Measurements from ENCODE around the gene IL6R.
A peak's percentile ranks its signal among the peaks of the same experiment; 100 is the strongest.
"Not testable (repeated sequence)": the region's sequence is repeated elsewhere in the genome, so short reads cannot be mapped to it uniquely, and the experiment has no call there.

Gene IL6R

DNA sequence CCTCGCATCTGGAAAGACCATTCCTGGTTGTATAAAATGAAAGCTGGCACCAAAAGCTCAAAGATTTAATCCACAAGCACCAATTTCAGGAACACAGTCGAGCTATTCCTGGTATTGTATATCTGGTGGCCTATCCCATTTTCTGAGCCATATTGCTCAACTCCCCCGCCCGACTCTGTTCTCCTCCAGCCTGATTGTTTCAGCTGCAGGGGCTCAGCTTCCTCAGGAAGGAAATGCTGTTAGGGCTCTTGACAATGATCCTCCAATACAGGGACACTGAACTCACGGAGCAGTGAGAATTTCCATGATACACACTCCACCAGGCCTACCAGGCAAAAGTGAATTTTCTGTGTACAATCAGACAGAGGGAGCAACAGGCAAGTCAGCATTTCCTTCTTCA, 80.0 kb downstream of the IL6R start:
- DNase-seq, result no peak

DNA sequence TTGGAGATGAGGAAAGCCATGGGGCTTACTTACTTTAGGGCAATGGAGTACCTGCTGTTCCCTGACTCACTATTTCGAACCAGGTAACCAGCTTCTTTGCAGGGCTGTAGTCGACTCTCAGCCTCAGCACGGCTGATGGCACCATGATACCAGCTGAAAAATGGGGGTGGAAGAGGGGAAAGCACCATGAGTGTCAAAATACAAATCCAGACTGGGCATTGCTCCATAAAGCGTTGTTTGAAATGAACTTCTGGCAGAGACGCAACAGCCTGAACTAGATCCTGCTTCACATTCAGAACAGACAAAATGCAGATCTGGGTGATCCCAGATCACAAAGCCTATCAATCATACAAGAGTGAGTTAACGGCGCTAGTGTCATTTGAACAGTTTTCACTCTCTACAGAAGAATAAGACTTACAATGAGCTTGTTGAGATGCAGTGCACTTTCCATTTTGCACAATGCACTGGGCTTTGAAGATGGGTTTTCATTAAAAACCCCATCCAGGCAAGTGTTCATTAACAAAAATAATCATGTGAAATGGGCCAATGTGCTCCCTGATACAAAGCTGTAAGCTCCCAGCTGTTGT, 80.9 kb downstream of the IL6R start:
- no peak for DNase-seq

DNA sequence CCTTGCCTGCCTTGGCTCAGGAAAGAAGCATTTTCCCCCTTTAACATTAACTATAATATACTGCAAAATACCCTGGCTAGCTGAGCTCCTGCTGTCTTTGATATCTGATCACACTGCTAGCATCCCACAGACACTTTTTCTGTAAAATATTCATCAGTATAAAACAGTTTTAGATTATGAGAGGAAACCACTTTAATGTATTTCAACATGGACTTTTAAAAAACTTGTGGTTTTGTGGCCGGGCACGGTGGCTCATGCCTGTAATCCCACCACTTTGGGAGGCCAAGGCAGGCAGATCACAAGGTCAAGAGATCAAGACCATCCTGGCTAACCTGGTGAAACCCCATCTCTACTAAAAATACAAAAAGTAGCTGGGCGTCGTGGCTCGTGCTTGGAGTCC, 81.6 kb downstream of the IL6R start:
- not testable (repeated sequence) for DNase-seq

DNA sequence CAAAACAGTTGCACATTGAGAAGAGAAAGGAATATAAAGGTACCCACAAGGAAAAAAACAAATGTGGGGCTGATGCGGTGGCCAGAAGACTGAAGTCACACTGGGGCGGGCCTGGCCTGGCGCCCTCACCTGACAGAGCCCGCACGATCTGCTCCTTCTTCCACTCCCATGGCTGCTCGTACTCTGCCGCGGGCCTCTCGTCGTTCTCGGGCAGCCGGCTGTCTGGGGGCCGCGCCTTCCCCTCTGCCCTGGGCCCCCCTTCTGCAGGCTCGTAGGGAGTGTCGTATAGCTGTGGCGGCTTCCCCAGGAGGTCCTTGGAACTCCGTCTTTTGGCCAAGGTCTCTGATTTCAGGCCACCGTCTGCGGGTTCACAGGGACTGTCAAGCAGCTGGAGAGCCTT, 83.8 kb downstream of the IL6R start:
- DNase-seq, result no peak

DNA sequence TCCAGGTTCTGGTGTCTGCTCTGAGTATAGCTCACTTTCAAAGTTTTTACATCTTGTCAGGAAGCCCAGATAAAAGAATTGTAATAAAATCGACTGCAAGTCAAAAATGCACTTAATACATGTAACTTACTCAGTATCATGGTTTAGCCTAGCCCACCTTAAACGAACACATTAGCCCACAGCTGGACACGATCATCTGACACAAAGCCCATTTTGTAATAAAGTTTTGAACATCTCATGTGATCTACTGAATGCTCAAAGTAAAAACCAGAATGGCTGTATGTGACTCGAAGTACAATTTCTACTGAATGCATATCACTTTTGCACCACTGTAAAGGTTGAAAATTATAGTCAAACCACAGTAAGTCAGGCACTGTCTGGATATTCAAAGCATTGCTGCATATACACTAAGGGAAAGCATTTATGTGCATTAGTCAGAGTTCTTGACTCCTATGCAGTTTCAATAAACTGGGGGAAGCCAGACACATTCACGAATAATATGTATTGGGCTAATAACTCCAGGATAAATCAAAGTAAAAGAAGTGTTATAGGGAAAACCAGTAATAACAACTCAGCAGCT, 84.6 kb downstream of the IL6R start:
- DNase-seq, result no peak

DNA sequence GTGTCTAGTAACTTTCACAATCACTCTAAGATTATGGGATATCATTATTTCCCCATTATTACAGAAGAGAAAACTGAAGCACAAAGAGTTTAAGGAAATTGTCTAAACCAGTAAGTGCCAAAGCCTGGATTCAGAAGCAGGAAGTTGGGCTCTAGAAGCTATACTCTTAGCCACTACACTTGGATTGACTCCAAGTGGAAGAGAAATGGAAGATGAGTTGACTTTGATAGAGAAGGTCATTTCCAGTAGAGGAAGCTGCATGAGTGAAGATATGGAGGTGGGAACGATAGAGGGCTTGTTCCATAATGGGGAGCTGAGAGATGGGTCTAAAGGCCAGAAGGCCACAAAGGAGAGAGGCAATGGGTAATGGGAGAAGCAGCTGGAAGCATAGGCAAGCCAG, 85.2 kb downstream of the IL6R start:
- no peak for DNase-seq

DNA sequence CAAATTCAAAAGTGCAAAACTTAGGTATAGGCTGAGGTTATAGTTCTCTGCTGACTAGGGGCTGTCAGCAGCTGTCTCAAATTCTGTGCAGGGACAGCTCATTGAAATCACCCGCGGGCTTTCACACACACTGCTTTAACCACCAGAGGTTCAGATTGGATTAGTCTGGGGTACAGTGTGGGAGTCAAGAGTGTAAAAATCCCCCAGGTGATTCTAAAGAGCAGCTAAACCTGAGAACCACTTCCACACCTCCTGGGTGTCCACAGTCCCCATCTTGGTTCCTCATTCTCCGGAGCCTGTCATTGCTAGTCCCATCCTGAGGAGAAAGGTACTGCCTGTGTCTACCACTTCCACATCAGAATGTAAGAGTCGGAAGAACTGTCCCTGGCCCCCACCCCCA, 87.0 kb downstream of the IL6R start:
- DNase-seq, result no peak

DNA sequence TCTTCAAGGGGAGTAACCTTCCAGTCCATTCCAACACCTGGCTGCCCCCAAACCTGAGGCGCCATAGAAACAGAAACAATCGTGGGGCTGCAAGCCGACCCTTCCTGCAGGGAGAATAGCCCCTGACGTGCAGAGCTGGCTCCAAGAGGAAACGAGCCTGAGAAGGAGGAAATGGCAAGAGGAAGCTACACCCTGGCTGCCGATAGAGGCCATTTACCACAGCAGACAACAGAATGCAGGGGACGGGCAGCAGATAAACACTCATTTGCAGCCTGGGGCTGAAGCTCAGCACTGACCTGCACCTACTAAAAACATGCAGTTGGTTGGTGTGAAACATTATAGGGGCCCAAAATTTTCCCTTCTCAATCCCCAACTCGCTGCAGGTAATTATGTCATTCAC, 88.1 kb downstream of the IL6R start:
- DNase-seq, result peak; percentile 26

DNA sequence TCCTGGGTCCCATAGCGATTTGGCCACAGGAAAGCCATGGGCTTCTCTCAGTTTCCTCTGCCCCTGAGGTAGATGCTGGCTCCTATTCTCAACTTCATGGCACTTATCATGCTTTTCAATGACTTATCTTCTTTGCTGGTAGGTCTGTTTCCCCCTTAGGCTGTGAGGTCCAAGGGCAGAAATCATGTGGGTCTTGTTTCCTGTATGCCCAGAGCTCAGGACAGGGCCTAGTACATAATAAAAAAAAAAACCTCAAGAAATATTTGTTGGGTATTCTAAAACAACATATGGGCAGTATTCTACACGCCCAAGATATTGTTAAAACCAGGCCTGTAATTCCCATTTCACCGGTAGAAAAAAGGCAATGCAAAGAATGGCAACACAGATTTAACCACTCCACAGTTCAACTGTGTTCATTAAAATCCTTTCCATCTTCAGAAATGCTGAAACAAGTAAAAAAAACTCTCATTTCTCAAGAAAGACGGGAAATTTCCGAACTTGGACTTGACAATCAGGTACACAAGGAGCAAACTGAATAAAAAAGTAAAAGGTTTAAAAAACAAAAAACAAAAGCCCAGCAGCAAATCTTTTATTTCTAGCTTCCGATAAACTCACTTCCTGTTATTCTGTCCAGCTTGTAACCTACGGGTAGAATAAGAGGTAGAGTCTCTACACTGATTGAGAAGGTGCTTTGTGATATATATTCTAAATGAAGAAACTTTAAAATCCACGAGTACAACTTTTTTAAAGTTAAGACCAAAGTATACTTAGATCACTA, 90.5 kb downstream of the IL6R start:
- DNase-seq, result no peak

DNA sequence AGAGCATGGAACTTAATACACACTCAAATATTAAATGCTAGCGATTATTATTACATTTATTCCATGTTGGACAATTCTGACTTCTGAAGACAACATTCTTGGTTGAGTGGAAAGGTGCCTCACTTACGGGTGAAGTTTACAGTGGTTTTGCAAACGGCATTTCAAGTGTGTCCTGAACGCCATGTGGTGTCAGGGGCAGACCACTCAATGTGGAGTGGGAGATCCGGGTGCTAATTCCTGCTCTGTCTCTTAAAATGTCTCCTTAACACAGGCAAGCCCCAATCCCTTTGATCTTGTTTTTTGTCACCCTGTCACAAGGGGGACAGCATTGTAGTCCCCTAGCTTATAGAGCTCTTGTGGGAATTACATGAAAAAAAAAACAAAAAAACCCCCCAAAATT, 91.2 kb downstream of the IL6R start:
- no peak for DNase-seq

DNA sequence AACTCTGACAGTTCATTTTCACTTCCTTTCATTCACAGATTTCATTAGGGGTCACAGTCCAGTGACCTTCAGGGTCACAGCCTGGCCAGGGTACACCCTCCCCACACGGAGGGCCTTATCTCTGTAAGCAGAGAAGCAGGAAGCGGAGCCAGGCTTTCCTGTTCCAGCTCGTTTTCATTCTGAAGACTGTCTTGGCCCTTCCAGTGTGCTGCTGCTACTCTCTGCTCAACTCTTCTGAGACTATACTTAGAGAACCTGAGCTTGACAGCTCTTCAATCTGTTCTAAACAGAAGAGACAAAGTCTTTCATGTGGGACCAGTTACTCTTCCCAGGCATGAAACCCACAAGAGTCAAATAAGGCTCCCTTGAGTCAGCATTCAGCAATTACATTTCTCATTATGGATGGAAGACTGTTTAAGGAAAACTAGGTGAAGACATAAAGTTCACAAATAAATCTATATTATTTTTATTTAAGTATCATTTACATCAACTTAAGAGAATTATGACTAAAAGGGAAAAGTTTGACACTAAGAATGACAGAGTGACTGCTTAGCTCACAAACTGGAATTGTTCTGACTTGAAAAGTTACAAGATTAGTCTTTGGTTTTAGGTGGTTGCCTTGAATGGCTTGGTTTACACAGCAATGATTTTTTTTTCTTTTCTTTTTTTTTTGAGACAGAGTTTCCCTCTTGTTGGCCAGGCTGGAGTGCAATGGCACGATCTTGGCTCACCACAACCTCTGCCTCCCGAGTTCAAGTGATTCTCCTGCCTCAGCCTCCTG, 92.1 kb downstream of the IL6R start:
- DNase-seq, result no peak

DNA sequence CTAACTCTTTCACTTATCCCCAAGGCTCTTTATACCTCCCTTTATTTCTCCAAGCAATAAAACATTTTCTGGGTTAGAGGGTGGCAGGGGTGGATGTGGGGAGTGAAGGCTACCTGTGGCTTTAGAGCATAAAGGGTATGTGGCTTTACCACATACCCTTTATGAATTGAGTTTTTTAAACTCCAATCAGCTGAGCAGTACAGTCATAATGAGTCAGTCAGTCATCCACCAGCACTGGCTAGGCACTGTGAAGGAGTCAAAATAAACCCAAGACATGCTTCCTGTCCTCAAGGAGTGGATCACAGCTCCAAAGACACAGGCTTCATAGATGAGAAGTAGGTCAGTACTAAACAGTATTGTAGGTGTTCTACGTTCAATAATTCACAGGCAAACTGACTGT, 94.3 kb downstream of the IL6R start:
- DNase-seq, result no peak

DNA sequence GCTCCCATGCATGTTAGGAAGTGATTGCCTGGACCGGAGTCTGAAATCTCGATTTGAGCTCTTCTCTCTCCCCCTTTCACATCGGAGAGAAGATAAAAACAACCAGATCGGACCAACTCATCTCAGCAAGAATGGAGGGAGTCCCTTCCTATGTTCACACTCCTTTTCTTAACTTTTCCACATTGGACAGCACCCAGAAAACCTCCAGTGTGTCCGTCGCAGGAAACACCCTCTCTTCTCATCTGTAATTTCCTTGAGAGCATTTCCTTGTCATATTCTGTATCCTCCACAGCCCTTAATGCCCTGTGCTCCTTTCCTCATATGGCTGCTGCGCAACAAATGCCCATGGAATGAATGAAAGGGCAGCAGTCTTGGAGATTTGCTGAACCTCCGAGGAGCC, 95.4 kb downstream of the IL6R start:
- DNase-seq, result no peak

DNA sequence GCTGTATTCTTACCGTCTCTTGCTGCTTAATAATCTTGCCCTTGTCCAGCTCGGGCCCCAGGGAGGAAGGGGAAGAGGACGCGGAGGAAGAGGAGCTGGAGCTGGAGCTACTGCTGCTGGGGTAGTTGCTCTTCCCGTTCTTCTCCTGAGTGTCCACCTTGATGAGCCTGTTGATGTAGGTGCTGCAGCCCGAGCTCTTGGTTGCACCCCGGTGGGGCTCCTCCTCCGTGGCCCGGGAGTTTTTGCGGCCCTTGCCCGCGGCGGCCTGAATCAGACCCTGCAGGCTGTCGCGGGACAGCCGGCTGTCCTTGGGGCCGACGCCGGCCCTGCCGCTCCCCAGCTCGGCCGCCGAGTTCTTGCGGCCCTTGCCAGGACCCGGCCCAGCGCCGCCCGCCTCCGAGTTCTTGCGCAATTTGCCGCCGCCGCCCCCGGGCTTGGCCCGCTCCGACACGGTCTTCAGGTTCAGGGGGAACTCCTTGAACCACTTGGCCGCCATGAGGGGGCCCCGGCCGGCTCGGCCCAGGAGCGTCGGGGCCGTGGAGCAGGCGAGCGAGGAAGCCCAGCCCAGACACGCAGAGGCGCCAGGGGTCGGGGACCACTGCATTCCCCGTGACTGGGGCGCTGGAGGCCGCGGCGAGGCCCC, 96.4 kb downstream of the IL6R start:
- no peak for DNase-seq

DNA sequence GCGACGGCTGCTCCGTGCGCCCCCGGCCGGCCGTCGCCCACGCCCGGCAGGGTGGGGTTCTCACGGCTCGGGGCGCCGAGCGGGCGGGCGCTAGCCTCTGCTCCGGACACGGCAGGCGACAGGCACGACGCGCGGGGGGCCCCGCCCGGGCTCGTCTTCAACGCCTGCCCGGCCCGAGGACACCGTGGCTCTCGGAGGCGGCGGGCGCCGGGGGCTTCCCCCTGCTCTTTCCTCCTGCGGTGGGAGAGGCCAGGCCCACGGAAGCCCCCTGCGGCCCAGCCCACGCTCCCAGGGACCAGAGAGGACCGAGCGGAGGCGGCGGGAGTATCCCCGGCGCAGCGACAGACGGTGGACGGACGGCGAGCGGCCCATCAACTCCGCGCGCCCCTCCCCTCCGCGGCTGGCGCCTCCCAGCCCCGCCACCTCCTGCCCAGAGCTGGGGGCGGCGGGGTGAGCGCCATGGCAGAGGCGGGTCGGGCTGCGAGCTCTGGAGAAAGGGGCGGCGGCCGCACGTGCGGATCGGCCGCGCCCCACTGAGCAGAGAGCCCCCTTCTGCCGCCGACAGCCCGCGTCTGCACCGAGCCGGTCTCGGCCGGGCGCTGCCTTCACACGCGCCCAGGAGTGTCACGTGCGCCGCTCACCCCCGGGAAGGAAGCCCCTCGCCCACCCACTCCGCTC, 97.1 kb downstream of the IL6R start, which contains the start of the genes SHE and TDRD10:
Gene SHE, minus strand, starts transcription at position 347 of the 678 bp plus-strand sequence. CDS start 386 bp downstream, outside the sequence.
Gene TDRD10, plus strand, starts transcription at position 154 of the 678 bp plus-strand sequence. CDS start 4,685 bp downstream, outside the sequence.
- DNase-seq, result peak; percentile 6

DNA sequence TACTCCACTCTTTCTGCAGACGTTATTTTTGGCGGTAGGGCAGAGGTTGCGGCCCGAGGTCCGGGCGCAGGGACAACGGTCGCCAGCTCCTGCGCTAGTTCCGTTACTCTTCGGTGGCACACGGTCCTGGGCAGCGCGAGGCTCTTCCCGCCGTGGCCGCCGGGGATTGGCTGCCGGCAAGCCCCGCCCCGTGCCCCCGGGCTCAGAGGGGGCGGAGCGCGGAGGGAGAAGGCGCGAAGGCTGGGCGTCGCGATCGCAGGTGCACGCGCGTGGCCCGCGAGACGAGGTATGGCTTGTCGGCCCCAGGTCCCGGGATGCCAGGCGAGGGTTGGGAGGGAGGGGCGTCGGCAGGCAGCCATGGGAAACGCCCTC, 97.6 kb downstream of the IL6R start:
- DNase-seq, result no peak

DNA sequence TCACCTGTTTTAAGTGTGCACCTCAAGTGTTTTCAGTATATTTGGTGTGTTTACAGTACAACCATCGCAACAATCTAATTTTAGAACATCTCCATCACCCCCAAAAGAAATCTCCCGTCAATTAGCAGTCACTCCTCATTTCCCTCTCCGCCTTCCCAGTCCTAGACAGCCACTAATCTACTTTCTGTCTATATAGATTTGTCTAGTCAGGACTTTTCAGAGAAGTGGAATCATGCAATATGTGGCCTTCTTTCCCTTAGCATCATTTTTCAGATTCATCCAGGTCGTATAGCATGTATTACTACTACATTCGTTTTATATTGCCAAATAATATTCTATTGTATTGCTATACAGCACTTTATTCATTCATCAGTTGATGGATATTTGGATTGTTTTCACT, 98.8 kb downstream of the IL6R start:
- no peak for DNase-seq

DNA sequence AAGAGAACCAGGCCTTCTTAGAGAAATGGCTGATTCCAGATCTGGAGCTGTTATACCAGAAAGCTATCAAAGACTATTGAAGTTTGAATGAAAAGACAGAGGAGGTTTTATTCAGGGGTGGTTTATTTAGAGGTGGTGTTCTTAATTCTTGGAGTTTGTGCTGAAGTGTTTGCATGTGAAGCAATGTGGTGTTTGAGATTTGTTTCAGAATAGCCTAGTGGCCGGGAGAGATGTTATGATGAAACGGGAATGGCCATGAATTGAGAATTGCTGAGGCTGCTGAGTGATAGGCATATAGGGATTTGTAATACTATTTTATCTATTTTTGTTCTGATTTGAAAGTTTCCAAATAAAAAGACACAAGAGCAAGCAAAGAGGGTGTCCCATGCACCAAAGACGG, 107.6 kb downstream of the IL6R start:
- no peak for DNase-seq

DNA sequence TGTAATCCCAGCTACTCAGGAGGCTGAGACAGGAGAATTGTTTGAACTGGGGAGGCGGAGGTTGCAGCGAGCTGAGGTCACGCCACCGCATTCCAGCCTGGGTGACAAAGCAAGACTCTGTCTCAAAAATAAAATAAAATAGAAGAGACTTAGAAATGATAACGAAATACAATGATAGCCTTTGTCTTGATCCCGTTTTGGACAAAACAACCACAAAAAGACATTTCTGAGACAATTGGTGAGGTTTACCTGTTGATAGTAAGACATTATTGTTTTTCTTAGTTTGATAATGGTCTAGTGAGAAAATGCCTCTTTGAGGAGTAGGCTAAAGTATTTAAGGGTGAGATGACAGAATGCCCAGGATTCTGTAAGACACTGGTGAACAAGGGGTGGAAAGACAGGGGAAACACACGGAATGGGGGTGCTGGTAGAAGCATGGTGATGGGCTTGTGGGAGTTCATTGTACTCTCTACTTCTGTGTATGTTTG, 109.0 kb downstream of the IL6R start:
- DNase-seq, result no peak

DNA sequence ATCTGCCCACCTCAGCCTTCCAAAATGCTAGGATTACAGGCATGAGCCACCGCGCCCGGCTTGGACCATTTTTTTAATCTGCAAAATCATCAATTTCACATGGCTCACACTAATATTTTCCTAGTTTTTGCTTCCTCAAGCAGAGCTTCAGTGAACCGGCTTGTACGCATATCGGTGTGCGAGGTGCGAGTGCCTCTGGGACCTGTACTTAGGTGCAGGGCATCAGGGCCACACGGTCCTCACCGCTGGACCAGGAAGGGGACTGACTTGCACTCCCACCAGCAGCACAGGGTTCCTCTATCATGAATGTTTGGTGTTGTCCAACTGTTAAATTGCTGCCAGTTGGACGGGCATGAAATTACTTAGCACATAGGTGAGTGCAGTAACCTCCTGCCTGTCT, 112.5 kb downstream of the IL6R start:
- no peak for DNase-seq

All from activated gamma-delta T cell treated with Interleukin-2 at 50 U/mL for 16 hours (primary cell).